Keratinocyte (primary cell): ENCODE data around the gene SMARCC2. TPM values are rescaled to one million over a fixed set of nuclear protein-coding genes. Genes with fewer than 3 reads are reported as not detected.

Experiments
- DNase-seq: peaks from one replicate; pipeline ENCODE4 v3.0.0-alpha.2; 2011; ENCODE audit warnings: low read depth, missing footprints, low spot score
- FAIRE-seq: peaks from 2 replicates; lab custom pipeline; 2011; peaks lifted over from hg19 to GRCh38; lab: Jason Lieb, UNC
- H2AFZ ChIP-seq: 2 replicates; pipeline ENCODE4 v1.6.0; 2012; ENCODE audit warnings: low read length, control low read depth, inconsistent platforms; ENCODE audit not compliant: control insufficient read depth
- H3K27ac ChIP-seq: 2 replicates; pipeline ENCODE4 v1.5.1; 2011; ENCODE audit warnings: low read length; ENCODE audit not compliant: control insufficient read depth, insufficient read depth
- H3K27me3 ChIP-seq: 3 replicates; pipeline ENCODE4 v1.6.0; 2011; ENCODE audit warnings: low read length; ENCODE audit not compliant: control insufficient read depth, insufficient read depth; ENCODE audit errors: extremely low read depth
- H3K36me3 ChIP-seq, 2 experiments: 2 replicates in 1 of 2; 3 replicates in 1 of 2; pipeline ENCODE4 v1.5.1; 2011; ENCODE audit warnings: low read length in 2 of 2, mild to moderate bottlenecking in 1 of 2; ENCODE audit not compliant: control insufficient read depth in 2 of 2, insufficient read depth in 2 of 2; ENCODE audit errors: extremely low read depth in 1 of 2
- H3K4me1 ChIP-seq: 3 replicates; pipeline ENCODE4 v1.5.1; 2011; ENCODE audit warnings: low read length; ENCODE audit not compliant: control insufficient read depth, insufficient read depth; ENCODE audit errors: extremely low read depth
- H3K4me2 ChIP-seq: 3 replicates; pipeline ENCODE4 v1.6.0; 2011; ENCODE audit warnings: low read depth, low read length; ENCODE audit not compliant: control insufficient read depth, insufficient read depth; ENCODE audit errors: extremely low read depth
- H3K4me3 ChIP-seq, 3 experiments: fragments of 200-600 bp in 1 of 3; sonication (generic) in 1 of 3; 2 replicates in 2 of 3; 3 replicates in 1 of 3; pipeline ENCODE4 v1.5.1; 2011 to 2016; ENCODE audit warnings: low read length in 3 of 3, mild to moderate bottlenecking in 3 of 3, control low read depth in 2 of 3, inconsistent platforms in 1 of 3, low read depth in 1 of 3, mixed read lengths in 1 of 3, mixed run types in 1 of 3, moderate library complexity in 1 of 3; ENCODE audit not compliant: control insufficient read depth in 2 of 3, insufficient read depth in 2 of 3; ENCODE audit errors: extremely low read depth in 1 of 3
- H3K79me2 ChIP-seq: 2 replicates; pipeline ENCODE4 v1.6.0; 2012; ENCODE audit warnings: low read length; ENCODE audit not compliant: control insufficient read depth, insufficient read depth
- H3K9ac ChIP-seq: 3 replicates; pipeline ENCODE4 v1.6.0; 2011; ENCODE audit warnings: low read length; ENCODE audit not compliant: control insufficient read depth, insufficient read depth; ENCODE audit errors: extremely low read depth
- H3K9me1 ChIP-seq: 3 replicates; pipeline ENCODE4 v1.6.0; 2011; ENCODE audit warnings: low read length; ENCODE audit not compliant: control insufficient read depth, insufficient read depth; ENCODE audit errors: extremely low read depth
- H3K9me3 ChIP-seq: 2 replicates; pipeline ENCODE4 v1.5.1; 2012; ENCODE audit warnings: low read depth, low read length; ENCODE audit not compliant: control insufficient read depth
- H4K20me1 ChIP-seq: 3 replicates; pipeline ENCODE4 v1.6.0; 2011; ENCODE audit warnings: low read length; ENCODE audit not compliant: control insufficient read depth, insufficient read depth; ENCODE audit errors: extremely low read depth
- CTCF ChIP-seq, 3 experiments: IDR thresholded peaks in 1 of 3; conservative IDR thresholded peaks in 1 of 3; optimal IDR thresholded peaks in 1 of 3; 2 replicates in 2 of 3; 3 replicates in 1 of 3; pipeline versions ENCODE3 to v1.5.1; 2011; ENCODE audit warnings: low read length in 3 of 3, mild to moderate bottlenecking in 3 of 3, moderate library complexity in 2 of 3, control low read depth in 1 of 3, inconsistent platforms in 1 of 3; ENCODE audit not compliant: insufficient read depth in 2 of 3; ENCODE audit errors: extremely low read depth in 1 of 3
- EZH2 ChIP-seq: IDR thresholded peaks from one replicate; pipeline ENCODE4 v1.6.1; 2012; ENCODE audit warnings: inconsistent platforms, mild to moderate bottlenecking, low read length, moderate library complexity
- dilution Hi-C: fragments of 300-500 bp; cut with MboI; formaldehyde crosslinking; loops from one replicate; pipeline ENCODE4 v1.7.0; 2020; ENCODE audit warnings: low sequenced_read_pairs; ENCODE audit not compliant: extremely low pct_ligation_motif_present
- polyA plus RNA-seq, 5 experiments: library from polyadenylated mRNA; depleted of rRNA in 3 of 5; stranded (reverse) in 3 of 5; stranded (forward) in 1 of 5; unstranded in 1 of 5; fragments of >200 nt; gene quantifications; 1 replicate in 1 of 5; 2 replicates in 3 of 5; 3 replicates in 1 of 5; pipeline versions ENCODE4 v1.2.1 to v1.2.3, GENCODE V29; 2011 to 2012; ENCODE audit warnings: missing spikeins in 2 of 5, low read depth in 1 of 5, low replicate concordance in 1 of 5

The SMARCC2 gene
- polyA plus RNA-seq, 1 donor (not counting 4 experiments of a cell fraction or from before 2014, with no cell fraction given): 32.5 TPM

- Histone ChIP-seq H3K36me3 (peaks cover 7 to 11% of the 10 kb centered on the region in 2 experiments), H3K4me1 (peaks cover 20% of the 10 kb centered on the region), H3K27ac (no peak overlapping the region), H3K79me2 (peaks cover 32% of the 10 kb centered on the region), H3K9ac (no peak overlapping the region), H3K27me3 (no peaks in the 10 kb centered on the region), H4K20me1 (no peaks in the 10 kb centered on the region), H3K9me3 (no peaks in the 10 kb centered on the region), H3K4me2 (no peak overlapping the region), H3K4me3 (no peak overlapping the region), H3K9me1 (no peaks in the 10 kb centered on the region), H2AFZ (no peak overlapping the region)
- FAIRE-seq (no peak), DNase-seq (no peak)
- TF ChIP-seq EZH2 (no peak), CTCF (optimal IDR thresholded peaks at IDR 0.05 in 1 of 3, IDR thresholded peaks at IDR 0.05 in 1 of 3, conservative IDR thresholded peaks at IDR 0.05 in 1 of 3; ENCODE audit: extremely low read depth in 1 of 3, insufficient read depth in 2 of 3, low read length in 3 of 3) (no peak)
- dilution Hi-C loops: no loop called here
Observed at GRCh38 chr12:56219840-56220239, 30.6 kb upstream of the SMARCC2 start.

GRCh38 chr12:56216461-56216860 is 27.2 kb upstream of the SMARCC2 start:
- H3K9me1 ChIP-seq: no peaks in the 10 kb centered on the region
- FAIRE-seq (no peak), DNase-seq (no peak)
- no peak overlapping the region for H2AFZ ChIP-seq
- no peak overlapping the region for H3K4me2 ChIP-seq
- H3K27ac ChIP-seq: no peak overlapping the region
- no peak overlapping the region for H3K4me3 ChIP-seq
- H3K27me3 ChIP-seq: no peaks in the 10 kb centered on the region
- no peaks in the 10 kb centered on the region for H4K20me1 ChIP-seq
- TF ChIP-seq EZH2 (no peak), CTCF (optimal IDR thresholded peaks at IDR 0.05 in 1 of 3, IDR thresholded peaks at IDR 0.05 in 1 of 3, conservative IDR thresholded peaks at IDR 0.05 in 1 of 3; ENCODE audit: extremely low read depth in 1 of 3, insufficient read depth in 2 of 3, low read length in 3 of 3) (no peak)
- H3K36me3 ChIP-seq: peaks cover 21 to 24% of the 10 kb centered on the region in 2 experiments
- H3K9me3 ChIP-seq: no peaks in the 10 kb centered on the region
- peaks cover 28% of the 10 kb centered on the region for H3K79me2 ChIP-seq
- dilution Hi-C loops: no loop called here
- H3K9ac ChIP-seq: no peak overlapping the region
- peaks cover 4% of the 10 kb centered on the region for H3K4me1 ChIP-seq
